ENCODE results near the gene TM9SF4. TPM values are rescaled to one million over a fixed set of nuclear protein-coding genes. Genes with fewer than 3 reads are reported as not detected.

Gene TM9SF4
- total RNA-seq, 1 experiment from 2014 or later: 67.8 TPM

DNA sequence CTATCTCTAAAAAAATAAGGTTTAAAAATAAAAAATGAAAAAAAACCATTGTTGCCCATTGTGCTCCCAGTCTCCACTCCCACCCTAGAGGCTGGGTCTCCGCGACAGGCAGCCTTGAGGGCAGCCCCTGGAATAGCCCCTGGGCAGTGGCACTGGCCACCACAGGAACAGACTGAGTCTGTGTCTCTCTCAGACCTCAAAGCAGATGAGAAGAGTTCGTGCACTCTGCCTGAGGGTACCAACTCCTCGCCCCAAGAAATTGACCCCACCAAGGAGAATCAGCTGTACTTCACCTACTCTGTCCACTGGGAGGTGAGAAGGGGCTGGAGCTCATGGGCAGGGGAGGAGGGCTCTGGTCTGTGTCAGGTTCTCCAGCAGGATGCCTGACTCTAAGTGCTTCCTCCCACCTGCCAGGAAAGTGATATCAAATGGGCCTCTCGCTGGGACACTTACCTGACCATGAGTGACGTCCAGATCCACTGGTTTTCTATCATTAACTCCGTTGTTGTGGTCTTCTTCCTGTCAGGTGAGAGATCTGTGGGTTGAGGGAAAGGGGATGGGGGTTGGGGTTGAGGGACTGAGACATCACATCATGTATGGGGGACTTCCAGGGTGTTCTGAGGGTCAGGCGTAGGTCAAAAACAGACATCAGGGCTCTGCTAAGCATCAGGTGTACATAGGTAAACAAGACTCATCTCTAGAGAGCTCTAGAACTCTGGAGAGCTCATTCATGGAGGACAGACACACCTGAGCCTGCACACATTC, 35.6 kb downstream of the TM9SF4 start:
- peaks cover 25% of the 10 kb centered on the region for H3K36me3 ChIP-seq (ENCODE audit: low read depth)
- no peaks in the 10 kb centered on the region for H3K27me3 ChIP-seq (ENCODE audit: insufficient read depth, low read depth)
- H3K4me3 ChIP-seq: no peak overlapping the region
- intact Hi-C loops (cut with micrococcal nuclease; ENCODE audit: unreplicated experiment): no loop called here
- no TSS peak for BruUV-seq (replicated peaks)
- H3K79me2 ChIP-seq (ENCODE audit: low read depth): no peaks in the 10 kb centered on the region
- H3K9me3 ChIP-seq (ENCODE audit: insufficient read depth, low read depth): no peaks in the 10 kb centered on the region
- no peaks in the 10 kb centered on the region for H4K20me1 ChIP-seq (ENCODE audit: insufficient read depth)
- ChIA-PET POLR2A (ENCODE audit: unreplicated experiment) (no interaction called here), CTCF (no interaction called here)
- no peaks in the 10 kb centered on the region for H3F3A ChIP-seq (ENCODE audit: insufficient read depth, low read depth)
- H3K4me1 ChIP-seq (replicated peaks; ENCODE audit: insufficient read depth): no peaks in the 10 kb centered on the region
- H3K9me2 ChIP-seq (ENCODE audit: insufficient read depth): no peaks in the 10 kb centered on the region
- TF ChIP-seq EZH2 (IDR thresholded peaks at IDR 0.05; ENCODE audit: low read depth): no peak
- TF ChIP-seq, protein P1, sequence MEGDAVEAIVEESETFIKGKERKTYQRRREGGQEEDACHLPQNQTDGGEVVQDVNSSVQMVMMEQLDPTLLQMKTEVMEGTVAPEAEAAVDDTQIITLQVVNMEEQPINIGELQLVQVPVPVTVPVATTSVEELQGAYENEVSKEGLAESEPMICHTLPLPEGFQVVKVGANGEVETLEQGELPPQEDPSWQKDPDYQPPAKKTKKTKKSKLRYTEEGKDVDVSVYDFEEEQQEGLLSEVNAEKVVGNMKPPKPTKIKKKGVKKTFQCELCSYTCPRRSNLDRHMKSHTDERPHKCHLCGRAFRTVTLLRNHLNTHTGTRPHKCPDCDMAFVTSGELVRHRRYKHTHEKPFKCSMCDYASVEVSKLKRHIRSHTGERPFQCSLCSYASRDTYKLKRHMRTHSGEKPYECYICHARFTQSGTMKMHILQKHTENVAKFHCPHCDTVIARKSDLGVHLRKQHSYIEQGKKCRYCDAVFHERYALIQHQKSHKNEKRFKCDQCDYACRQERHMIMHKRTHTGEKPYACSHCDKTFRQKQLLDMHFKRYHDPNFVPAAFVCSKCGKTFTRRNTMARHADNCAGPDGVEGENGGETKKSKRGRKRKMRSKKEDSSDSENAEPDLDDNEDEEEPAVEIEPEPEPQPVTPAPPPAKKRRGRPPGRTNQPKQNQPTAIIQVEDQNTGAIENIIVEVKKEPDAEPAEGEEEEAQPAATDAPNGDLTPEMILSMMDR (conservative IDR thresholded peaks at IDR 0.05): no peak
- H3K27ac ChIP-seq: no peak overlapping the region
- no peak overlapping the region for H3K4me2 ChIP-seq
- no peak overlapping the region for H2AFZ ChIP-seq
- no peak for DNase-seq

DNA sequence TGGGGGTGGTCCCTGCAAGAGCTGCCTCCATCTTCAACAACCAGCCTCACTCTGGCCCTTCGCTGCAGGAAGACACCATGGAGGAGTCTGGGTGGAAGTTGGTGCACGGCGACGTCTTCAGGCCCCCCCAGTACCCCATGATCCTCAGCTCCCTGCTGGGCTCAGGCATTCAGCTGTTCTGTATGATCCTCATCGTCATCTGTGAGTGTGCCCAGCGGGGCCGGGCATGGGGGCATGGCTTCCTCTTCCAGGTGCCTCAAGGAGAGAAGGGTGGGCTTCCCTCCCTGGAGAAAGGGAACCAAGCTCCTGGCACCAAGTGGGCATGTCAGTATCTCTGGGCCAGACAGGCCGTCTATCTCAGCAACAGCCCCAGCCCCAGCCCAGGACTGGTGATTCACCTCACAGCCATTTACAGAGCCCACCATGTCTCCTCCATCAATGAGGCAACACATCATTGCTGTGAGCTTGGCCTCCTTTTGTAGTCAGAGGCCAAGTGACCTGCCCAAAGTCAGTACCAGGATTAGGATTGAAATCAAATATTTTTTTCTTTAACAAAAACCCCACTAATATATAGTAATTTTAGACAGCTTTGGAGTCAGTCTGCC, 40.2 kb downstream of the TM9SF4 start:
- H4K20me1 ChIP-seq (ENCODE audit: insufficient read depth): no peaks in the 10 kb centered on the region
- H3K9me2 ChIP-seq (ENCODE audit: insufficient read depth): no peaks in the 10 kb centered on the region
- no TSS peak for BruUV-seq (replicated peaks)
- no peak overlapping the region for H3K27ac ChIP-seq
- no peaks in the 10 kb centered on the region for H3K79me2 ChIP-seq (ENCODE audit: low read depth)
- intact Hi-C loops (cut with micrococcal nuclease; ENCODE audit: unreplicated experiment): no loop called here
- no peaks in the 10 kb centered on the region for H3K4me1 ChIP-seq (replicated peaks; ENCODE audit: insufficient read depth)
- H3K36me3 ChIP-seq (ENCODE audit: low read depth): peaks cover 4% of the 10 kb centered on the region; the same call in 1 of the 2 replicates
- H2AFZ ChIP-seq: no peak overlapping the region
- no peak overlapping the region for H3K4me2 ChIP-seq
- DNase-seq: no peak
- no peak overlapping the region for H3K4me3 ChIP-seq
- H3K9me3 ChIP-seq (ENCODE audit: insufficient read depth, low read depth): no peaks in the 10 kb centered on the region
- ChIA-PET CTCF (no interaction called here), POLR2A (ENCODE audit: unreplicated experiment) (no interaction called here)
- H3K27me3 ChIP-seq (ENCODE audit: insufficient read depth, low read depth): no peaks in the 10 kb centered on the region
- no peak for TF ChIP-seq EZH2 (IDR thresholded peaks at IDR 0.05; ENCODE audit: low read depth)
- TF ChIP-seq, protein P1 (conservative IDR thresholded peaks at IDR 0.05): no peak
- H3F3A ChIP-seq (ENCODE audit: insufficient read depth, low read depth): no peaks in the 10 kb centered on the region

DNA sequence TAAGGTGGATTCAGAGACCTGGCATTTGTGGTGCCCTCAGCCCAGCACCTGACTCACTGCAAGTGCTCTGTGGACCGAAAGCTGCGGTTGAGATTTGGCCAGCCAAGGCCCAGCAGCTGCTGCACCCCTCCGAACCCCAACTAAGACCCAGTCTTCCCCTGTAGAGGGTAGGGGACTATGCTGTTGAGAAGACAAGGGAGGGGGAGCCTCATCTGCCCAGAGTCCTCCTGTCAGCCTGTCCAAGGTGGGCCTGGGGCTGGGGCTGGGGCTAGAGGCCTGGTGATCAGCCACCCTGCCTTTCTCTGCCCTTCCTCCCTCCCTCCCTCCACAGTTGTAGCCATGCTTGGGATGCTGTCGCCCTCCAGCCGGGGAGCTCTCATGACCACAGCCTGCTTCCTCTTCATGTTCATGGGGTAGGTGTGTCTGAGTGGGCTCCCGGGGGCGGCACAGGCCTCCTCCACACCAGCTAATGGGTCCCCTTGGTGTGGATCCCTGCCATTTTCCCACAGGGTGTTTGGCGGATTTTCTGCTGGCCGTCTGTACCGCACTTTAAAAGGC, 40.9 kb downstream of the TM9SF4 start:
- Histone ChIP-seq H3K4me3 (no peak overlapping the region), H3K36me3 (ENCODE audit: low read depth) (peaks cover 5% of the 10 kb centered on the region), H3K27ac (no peak overlapping the region), H4K20me1 (ENCODE audit: insufficient read depth) (no peaks in the 10 kb centered on the region), H3K4me1 (replicated peaks; ENCODE audit: insufficient read depth) (no peaks in the 10 kb centered on the region), H3K4me2 (no peak overlapping the region), H3K9me2 (ENCODE audit: insufficient read depth) (no peaks in the 10 kb centered on the region), H3K27me3 (ENCODE audit: insufficient read depth, low read depth) (no peaks in the 10 kb centered on the region), H2AFZ (no peak overlapping the region), H3K9me3 (ENCODE audit: insufficient read depth, low read depth) (no peaks in the 10 kb centered on the region), H3F3A (ENCODE audit: insufficient read depth, low read depth) (peaks cover 1% of the 10 kb centered on the region; the same call in 1 of the 2 replicates), H3K79me2 (ENCODE audit: low read depth) (no peaks in the 10 kb centered on the region)
- intact Hi-C loops (cut with micrococcal nuclease; ENCODE audit: unreplicated experiment): no loop called here
- POLR2A ChIA-PET (ENCODE audit: unreplicated experiment): no interaction called here
- BruUV-seq (replicated peaks): no TSS peak
- DNase-seq: no peak
- TF ChIP-seq, protein P1 (conservative IDR thresholded peaks at IDR 0.05): no peak
- TF ChIP-seq EZH2 (IDR thresholded peaks at IDR 0.05; ENCODE audit: low read depth): no peak
- CTCF ChIA-PET: no interaction called here
